ENCODE results near the gene CPXM1. TPM values are rescaled to one million over a fixed set of nuclear protein-coding genes. Genes with fewer than 3 reads are reported as not detected.

CPXM1 gene
- total and polyA plus RNA-seq, 9 of the 15 experiments (the other 6 are each of a cell fraction or from before 2014, with no cell fraction given): 0.04 to 1.1 (median 0.37) TPM; not detected in 2

GRCh38 chr20:2840138-2840966 is 39.9 kb upstream of the CPXM1 start, which contains the start of the genes PCED1A and VPS16 (continued):
- no peak for TF ChIP-seq RBM17 (IDR thresholded peaks at IDR 0.05; ENCODE audit: borderline replicate concordance, low read depth, low read length)
- TF ChIP-seq BHLHE40 (IDR thresholded peaks at IDR 0.05; ENCODE audit: low read length): peak; percentile 78
- TF ChIP-seq, protein P1, sequence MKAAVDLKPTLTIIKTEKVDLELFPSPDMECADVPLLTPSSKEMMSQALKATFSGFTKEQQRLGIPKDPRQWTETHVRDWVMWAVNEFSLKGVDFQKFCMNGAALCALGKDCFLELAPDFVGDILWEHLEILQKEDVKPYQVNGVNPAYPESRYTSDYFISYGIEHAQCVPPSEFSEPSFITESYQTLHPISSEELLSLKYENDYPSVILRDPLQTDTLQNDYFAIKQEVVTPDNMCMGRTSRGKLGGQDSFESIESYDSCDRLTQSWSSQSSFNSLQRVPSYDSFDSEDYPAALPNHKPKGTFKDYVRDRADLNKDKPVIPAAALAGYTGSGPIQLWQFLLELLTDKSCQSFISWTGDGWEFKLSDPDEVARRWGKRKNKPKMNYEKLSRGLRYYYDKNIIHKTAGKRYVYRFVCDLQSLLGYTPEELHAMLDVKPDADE (conservative IDR thresholded peaks at IDR 0.05; ENCODE audit: control insufficient read depth, low read depth, low read length): peak; percentile 78
- TF ChIP-seq GATA2 (CRISPR knock-in tag; IDR thresholded peaks at IDR 0.05): no peak
- no peak for TF ChIP-seq SMC3 (conservative IDR thresholded peaks at IDR 0.05; ENCODE audit: insufficient read depth, low read depth, low read length)
- TF ChIP-seq U2AF2 (optimal IDR thresholded peaks at IDR 0.05; ENCODE audit: low read depth, low read length): no peak
- no peak for TF ChIP-seq KDM1A (IDR thresholded peaks at IDR 0.05)
- TF ChIP-seq DACH1 (IDR thresholded peaks at IDR 0.05; ENCODE audit: partially characterized antibody): no peak
- TF ChIP-seq MAZ (CRISPR knock-in tag; conservative IDR thresholded peaks at IDR 0.05 in 1 of 2, IDR thresholded peaks at IDR 0.05 in 1 of 2): peak in 1 of 2 experiments; percentile 39; a peak in 2 of 4 replicates
- no peak for TF ChIP-seq MTF1 (CRISPR knock-in tag; IDR thresholded peaks at IDR 0.05; ENCODE audit: borderline replicate concordance)
- TF ChIP-seq SIRT6 (IDR thresholded peaks at IDR 0.05; ENCODE audit: low read depth, low read length): no peak
- no peak for TF ChIP-seq SREBF2 (CRISPR knock-in tag; IDR thresholded peaks at IDR 0.05)
- peak; percentile 79 for TF ChIP-seq KDM5B (IDR thresholded peaks at IDR 0.05; ENCODE audit: insufficient replicate concordance, low read depth, low read length)
- no peak for TF ChIP-seq CHD2 (IDR thresholded peaks at IDR 0.05; ENCODE audit: low read depth, low read length)
- TF ChIP-seq E2F4 (CRISPR knock-in tag; IDR thresholded peaks at IDR 0.05; ENCODE audit: low read depth): no peak
- TF ChIP-seq NUFIP1 (IDR thresholded peaks at IDR 0.05; ENCODE audit: partially characterized antibody): no peak

Data from K562 (cell line).